Measurements from ENCODE around the gene WDR1.
A peak's percentile ranks its signal among the peaks of the same experiment; 100 is the strongest.

Gene WDR1

GRCh38 chr4:10116569-10117358, at the start of gene WDR1:
Gene WDR1, minus strand, starts transcription at chr4:10116799. Its CDS starts 133 bp downstream, at chr4:10116666.
- peak; percentile 88 for DNase-seq

- no peak for DNase-seq
Measured at GRCh38 chr4:10164877-10165283, 48.3 kb upstream of the WDR1 start.

GRCh38 chr4:10163296-10163695, 46.7 kb upstream of the WDR1 start:
- no peak for DNase-seq

GRCh38 chr4:10162341-10163000, 45.9 kb upstream of the WDR1 start:
- DNase-seq, result no peak

- DNase-seq, result no peak
Measured at GRCh38 chr4:10161840-10162239, 45.2 kb upstream of the WDR1 start.

GRCh38 chr4:10161146-10161545, 44.5 kb upstream of the WDR1 start:
- no peak for DNase-seq

GRCh38 chr4:10160281-10160856, 43.8 kb upstream of the WDR1 start:
- no peak for DNase-seq

GRCh38 chr4:10159671-10160070, 43.1 kb upstream of the WDR1 start:
- no peak for DNase-seq

GRCh38 chr4:10158333-10158942, 41.8 kb upstream of the WDR1 start:
- DNase-seq, result no peak

GRCh38 chr4:10157478-10158332, 41.1 kb upstream of the WDR1 start:
- peak; percentile 48 for DNase-seq

GRCh38 chr4:10154241-10154640, 37.6 kb upstream of the WDR1 start:
- DNase-seq, result no peak

GRCh38 chr4:10153161-10153560, 36.6 kb upstream of the WDR1 start:
- no peak for DNase-seq

GRCh38 chr4:10151182-10151581, 34.6 kb upstream of the WDR1 start:
- DNase-seq, result no peak

- DNase-seq, result no peak
Measured at GRCh38 chr4:10144966-10145365, 28.4 kb upstream of the WDR1 start.

- no peak for DNase-seq
Measured at GRCh38 chr4:10144479-10144878, 27.9 kb upstream of the WDR1 start.

- no peak for DNase-seq
Measured at GRCh38 chr4:10143171-10143570, 26.6 kb upstream of the WDR1 start.

GRCh38 chr4:10140866-10141759, 24.5 kb upstream of the WDR1 start:
- DNase-seq, result no peak

GRCh38 chr4:10139518-10139917, 22.9 kb upstream of the WDR1 start:
- DNase-seq, result no peak

GRCh38 chr4:10135260-10135659, 18.7 kb upstream of the WDR1 start:
- no peak for DNase-seq

- DNase-seq, result no peak
Measured at GRCh38 chr4:10134141-10134540, 17.5 kb upstream of the WDR1 start.

GRCh38 chr4:10131202-10131601, 14.6 kb upstream of the WDR1 start:
- DNase-seq, result no peak
